Activated T-helper 1 cell treated with anti-CD3 and anti-CD28 coated beads, Interleukin-12 subunit alpha, Interleukin-12 subunit beta, Interleukin-2, Interleukin-4 antibody, amounts not matched to agents 30 ng/mL and 10 ng/mL and 1 ng/mL, durations not matched to agents 14 hours and 24 hours and 36 hours (primary cell): Measurements from ENCODE around the gene PROCA1. TPM values are rescaled to one million over a fixed set of nuclear protein-coding genes. Genes with fewer than 3 reads are reported as not detected.
A peak's percentile ranks its signal among the peaks of the same experiment; 100 is the strongest.

Experiments
- DNase-seq: peaks from one replicate; pipeline ENCODE4 v3.0.0; 2021; ENCODE audit warnings: low spot score
- H3K27ac Mint-ChIP-seq: one replicate; pipeline ENCODE4 v1.8.0; 2021; ENCODE audit warnings: mild to moderate bottlenecking, mixed read lengths
- H3K27me3 Mint-ChIP-seq: one replicate; pipeline ENCODE4 v1.8.0; 2022; ENCODE audit warnings: mild to moderate bottlenecking, moderate library complexity, mixed read lengths; ENCODE audit not compliant: insufficient read depth
- H3K36me3 Mint-ChIP-seq: one replicate; pipeline ENCODE4 v1.8.0; 2021; ENCODE audit warnings: low read depth, mixed read lengths
- H3K4me1 Mint-ChIP-seq: one replicate; pipeline ENCODE4 v1.8.0; 2021; ENCODE audit warnings: low read depth, mixed read lengths
- H3K4me3 Mint-ChIP-seq: one replicate; pipeline ENCODE4 v1.8.0; 2021; ENCODE audit warnings: mild to moderate bottlenecking, moderate library complexity, mixed read lengths
- H3K9me3 Mint-ChIP-seq: one replicate; pipeline ENCODE4 v1.8.0; 2021; ENCODE audit warnings: mixed read lengths
- intact Hi-C: fragments of 100-400 bp; cut with micrococcal nuclease; formaldehyde crosslinking; loops from one replicate; pipeline ENCODE4 v1.15.1; 2024
- total RNA-seq: library from RNA; stranded (reverse); gene quantifications from 2 replicates; pipeline ENCODE4 v1.2.3, GENCODE V29; 2022

PROCA1 gene
- total RNA-seq, 1 donor from 2014 or later = 4.4 TPM

- peak overlapping the region; percentile 57 for H3K4me3 Mint-ChIP-seq
- H3K36me3 Mint-ChIP-seq = peaks cover 34% of the 10 kb centered on the region
- H3K27ac Mint-ChIP-seq = peak overlapping the region; percentile 34
- no peaks in the 10 kb centered on the region for H3K27me3 Mint-ChIP-seq
- peaks cover 24% of the 10 kb centered on the region for H3K4me1 Mint-ChIP-seq
- H3K9me3 Mint-ChIP-seq = no peaks in the 10 kb centered on the region
- intact Hi-C loops = no loop called here
- no peak for DNase-seq
Observed at GRCh38 chr17:28747801-28748750, 36.4 kb upstream of the PROCA1 start.

GRCh38 chr17:28747051-28747691 lies 35.5 kb upstream of the PROCA1 start:
- intact Hi-C loops = no loop called here
- no peak for DNase-seq
- peak overlapping the region; percentile 90 for H3K4me3 Mint-ChIP-seq
- peaks cover 26% of the 10 kb centered on the region for H3K4me1 Mint-ChIP-seq
- H3K27ac Mint-ChIP-seq = peak overlapping the region; percentile 29
- no peaks in the 10 kb centered on the region for H3K27me3 Mint-ChIP-seq
- H3K9me3 Mint-ChIP-seq = no peaks in the 10 kb centered on the region
- peaks cover 34% of the 10 kb centered on the region for H3K36me3 Mint-ChIP-seq

GRCh38 chr17:28746611-28747050 lies 34.9 kb upstream of the PROCA1 start:
- DNase-seq = no peak
- Mint-ChIP-seq H3K4me1 (peaks cover 26% of the 10 kb centered on the region), H3K27ac (peak overlapping the region; percentile 29), H3K9me3 (no peaks in the 10 kb centered on the region), H3K36me3 (peaks cover 34% of the 10 kb centered on the region), H3K27me3 (no peaks in the 10 kb centered on the region), H3K4me3 (peak overlapping the region; percentile 90)
- intact Hi-C loops = no loop called here

GRCh38 chr17:28745786-28746411 lies 34.2 kb upstream of the PROCA1 start:
- Mint-ChIP-seq H3K36me3 (peaks cover 34% of the 10 kb centered on the region), H3K4me3 (peak overlapping the region; percentile 90), H3K9me3 (no peaks in the 10 kb centered on the region), H3K4me1 (peaks cover 26% of the 10 kb centered on the region), H3K27me3 (no peaks in the 10 kb centered on the region), H3K27ac (peak overlapping the region; percentile 23)
- no peak for DNase-seq
- intact Hi-C loops = loop anchor here (1.0 kb wide), 1 partner anchor 66 kb away; no protein-coding TSS in a partner anchor

- peak overlapping the region; percentile 82 for H3K27ac Mint-ChIP-seq
- peak; percentile 26 for DNase-seq
- peaks cover 31% of the 10 kb centered on the region for H3K36me3 Mint-ChIP-seq
- H3K4me3 Mint-ChIP-seq = peak overlapping the region; percentile 90
- H3K4me1 Mint-ChIP-seq = peaks cover 24% of the 10 kb centered on the region
- intact Hi-C loops = loop anchor here (1.0 to 5.0 kb wide), 3 partner anchors 67 to 207 kb away; partner anchors contain the start of gene PHF12
- no peaks in the 10 kb centered on the region for H3K27me3 Mint-ChIP-seq
- H3K9me3 Mint-ChIP-seq = no peaks in the 10 kb centered on the region
Observed at GRCh38 chr17:28744972-28745785, 33.5 kb upstream of the PROCA1 start.

- Mint-ChIP-seq H3K27ac (peak overlapping the region; percentile 82), H3K27me3 (no peaks in the 10 kb centered on the region), H3K36me3 (peaks cover 26% of the 10 kb centered on the region), H3K4me3 (peak overlapping the region; percentile 90), H3K4me1 (peaks cover 25% of the 10 kb centered on the region), H3K9me3 (no peaks in the 10 kb centered on the region)
- intact Hi-C loops = loop anchor here (5.0 kb wide), 2 partner anchors 183 to 208 kb away; partner anchors contain the start of gene PHF12
- DNase-seq = peak; percentile 58
Observed at GRCh38 chr17:28744104-28744971, 32.6 kb upstream of the PROCA1 start.

GRCh38 chr17:28743243-28744103 lies 31.8 kb upstream of the PROCA1 start, which contains the start of gene TRAF4:
Gene TRAF4 (plus strand): TSS chr17:28744011. CDS start chr17:28744113, 102 bp downstream.
- peaks cover 34% of the 10 kb centered on the region for H3K4me1 Mint-ChIP-seq
- no peaks in the 10 kb centered on the region for H3K27me3 Mint-ChIP-seq
- peak; percentile 72 for DNase-seq
- H3K36me3 Mint-ChIP-seq = peaks cover 24% of the 10 kb centered on the region
- no peaks in the 10 kb centered on the region for H3K9me3 Mint-ChIP-seq
- intact Hi-C loops = loop anchor here (1.0 to 5.0 kb wide), 3 partner anchors 16 to 209 kb away; partner anchors contain the start of gene PHF12
- H3K4me3 Mint-ChIP-seq = peak within 1 kb of the TSS; percentile 90
- H3K27ac Mint-ChIP-seq = peak within 1 kb of the TSS; percentile 82

- peak overlapping the region; percentile 44 for H3K27ac Mint-ChIP-seq
- H3K4me1 Mint-ChIP-seq = peaks cover 38% of the 10 kb centered on the region
- no peaks in the 10 kb centered on the region for H3K9me3 Mint-ChIP-seq
- no peaks in the 10 kb centered on the region for H3K27me3 Mint-ChIP-seq
- peaks cover 19% of the 10 kb centered on the region for H3K36me3 Mint-ChIP-seq
- intact Hi-C loops = loop anchor here (5.0 kb wide), 2 partner anchors 186 to 211 kb away; partner anchors contain the start of gene PHF12
- no peak for DNase-seq
- H3K4me3 Mint-ChIP-seq = peak overlapping the region; percentile 39
Observed at GRCh38 chr17:28741358-28742349, 30.0 kb upstream of the PROCA1 start.

- intact Hi-C loops = loop anchor here (5.0 kb wide), 2 partner anchors 187 to 212 kb away; partner anchors contain the start of gene PHF12
- Mint-ChIP-seq H3K27me3 (no peaks in the 10 kb centered on the region), H3K36me3 (peaks cover 17% of the 10 kb centered on the region), H3K4me1 (peaks cover 36% of the 10 kb centered on the region), H3K4me3 (peak overlapping the region; percentile 39), H3K27ac (no peak overlapping the region), H3K9me3 (no peaks in the 10 kb centered on the region)
- no peak for DNase-seq
Observed at GRCh38 chr17:28740406-28741357, 29.0 kb upstream of the PROCA1 start.
